NOMO-1 treated with dmso at 0.1 percent for 144 hours (cell line): ENCODE measurements around the gene PAX8.
"Not testable (repeated sequence)": the region's sequence is repeated elsewhere in the genome, so short reads cannot be mapped to it uniquely, and the experiment has no call there.

Experiments
- DNase-seq: peaks from one replicate; lab custom pipeline; 2025; ENCODE audit not compliant: unreplicated experiment; lab: John Stamatoyannopoulos, UW

The PAX8 gene

DNA sequence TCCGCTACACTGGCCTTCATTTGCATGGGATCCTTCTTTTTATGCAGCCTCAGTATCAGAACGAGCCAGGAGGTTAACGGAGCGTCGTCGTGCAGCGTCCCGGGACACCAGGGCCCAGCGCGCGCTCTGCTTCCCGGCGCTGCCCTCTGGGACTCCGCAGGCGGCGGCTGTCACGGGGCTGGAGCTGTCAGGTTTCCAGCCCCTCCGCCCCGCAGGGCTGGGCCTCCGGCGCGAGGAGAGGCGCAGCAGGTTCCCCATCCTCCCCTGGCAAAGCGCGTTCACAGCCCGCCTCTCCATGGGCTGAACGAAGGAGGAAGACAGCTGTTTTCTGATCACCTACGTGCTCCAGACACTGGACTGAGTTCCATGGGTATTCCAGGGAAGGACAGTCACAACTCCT lies 12.5 kb upstream of the PAX8 start:
- no peak for DNase-seq

DNA sequence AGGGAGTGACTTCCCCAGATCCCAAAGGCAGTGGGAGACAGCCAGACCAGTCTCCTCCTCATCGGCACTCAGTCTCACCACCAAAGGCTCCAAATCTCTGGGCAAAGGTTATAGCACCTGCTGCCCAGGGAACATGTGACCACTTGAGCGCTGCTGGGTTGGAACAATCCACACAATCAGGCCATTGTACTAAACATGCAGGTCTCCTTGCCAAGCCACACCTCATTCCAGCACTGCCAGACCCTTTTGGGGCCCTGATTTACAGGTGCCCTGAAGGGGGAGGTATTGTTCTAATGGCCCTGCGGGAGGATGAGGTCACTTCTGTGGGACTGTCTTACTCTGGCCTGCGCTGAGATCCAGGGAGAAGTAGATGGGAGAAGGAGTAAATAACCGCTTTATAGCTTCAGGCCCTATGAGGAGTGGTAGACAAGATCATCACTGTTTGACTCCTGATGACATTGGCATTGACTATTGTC lies 10.0 kb upstream of the PAX8 start:
- not testable (repeated sequence) for DNase-seq

DNA sequence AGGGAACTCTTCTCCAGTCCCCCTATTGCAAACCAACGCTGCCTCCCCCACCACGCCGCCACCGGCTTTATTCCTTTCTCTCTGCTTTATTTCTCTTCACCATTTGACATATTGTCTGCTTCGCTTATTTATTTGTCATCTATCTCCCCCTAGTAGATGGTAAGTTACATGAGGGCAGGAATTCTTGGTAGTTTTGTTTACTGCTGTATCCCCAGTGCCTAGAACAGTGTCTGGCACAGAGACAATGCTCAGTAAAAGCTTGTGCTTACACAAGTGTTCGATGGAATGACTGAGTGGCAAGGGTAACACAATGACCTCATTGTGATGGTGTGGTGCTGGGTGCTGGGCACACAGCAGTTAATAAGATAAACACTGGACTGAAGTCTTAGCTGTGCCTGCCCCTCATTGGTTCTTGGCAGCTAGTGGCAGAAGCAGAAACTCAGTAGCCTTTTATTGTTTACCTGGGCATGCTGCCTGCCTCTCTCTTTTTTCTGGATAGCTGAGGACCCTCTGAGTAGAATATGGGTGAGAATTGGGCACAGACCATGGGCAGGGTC lies 9.5 kb upstream of the PAX8 start:
- DNase-seq: not testable (repeated sequence)

DNA sequence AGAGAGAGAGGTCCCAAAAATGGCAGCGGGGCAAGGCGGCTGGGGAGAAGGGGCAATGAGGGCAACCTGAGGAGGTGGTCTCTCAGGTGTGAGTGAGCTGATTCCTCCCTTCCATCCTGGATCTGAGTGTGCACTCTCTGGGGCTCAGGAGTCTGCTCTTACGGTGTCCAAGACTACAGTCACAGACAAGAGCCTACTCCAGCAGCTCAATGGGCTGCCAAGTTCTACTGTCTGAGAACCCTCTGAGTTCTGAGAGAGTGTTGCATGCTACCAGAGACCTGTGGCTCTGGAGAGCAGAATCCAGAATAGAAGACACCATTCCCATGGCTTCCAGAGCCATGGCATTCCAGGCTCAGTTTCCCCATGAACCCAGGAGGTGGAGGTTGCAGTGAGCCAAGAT lies 7.1 kb upstream of the PAX8 start:
- no peak for DNase-seq

DNA sequence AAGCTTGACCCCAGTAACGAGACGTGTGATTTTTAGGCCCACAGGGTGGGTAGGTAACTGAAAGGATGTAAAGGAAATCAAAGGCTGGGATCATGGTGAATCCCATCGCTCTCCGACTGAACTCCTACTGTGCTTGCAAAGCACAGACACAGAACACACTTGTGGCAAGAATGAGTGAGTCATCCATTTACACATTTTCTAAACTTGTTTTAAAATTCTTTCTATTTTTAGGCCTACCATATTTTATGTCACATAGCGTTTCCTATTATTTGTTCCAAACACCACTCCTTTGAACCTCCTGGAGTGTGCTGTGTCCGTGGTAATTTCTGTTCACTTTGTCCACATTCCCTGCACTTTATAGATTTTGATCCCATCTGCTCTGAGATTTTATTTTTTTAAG lies 6.3 kb upstream of the PAX8 start:
- not testable (repeated sequence) for DNase-seq

DNA sequence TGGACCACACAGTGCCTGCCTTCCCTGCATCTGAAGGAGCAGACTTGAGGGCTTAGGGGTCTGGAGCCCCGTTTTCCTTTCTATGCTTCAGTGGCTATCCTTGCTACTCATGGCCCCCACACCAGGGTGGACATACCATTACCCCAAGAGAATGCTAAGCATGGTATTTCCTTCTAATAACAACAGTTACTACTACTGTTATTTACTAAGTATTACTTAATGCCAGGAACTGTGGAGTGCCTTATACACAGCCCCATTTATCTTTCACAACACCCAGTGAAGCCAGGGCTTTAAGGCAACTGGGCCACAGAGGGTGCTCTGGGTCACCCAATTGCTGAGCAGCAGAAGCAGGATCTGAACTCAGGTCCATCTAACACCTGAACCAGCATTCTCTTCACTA lies 5.8 kb upstream of the PAX8 start:
- DNase-seq: no peak

DNA sequence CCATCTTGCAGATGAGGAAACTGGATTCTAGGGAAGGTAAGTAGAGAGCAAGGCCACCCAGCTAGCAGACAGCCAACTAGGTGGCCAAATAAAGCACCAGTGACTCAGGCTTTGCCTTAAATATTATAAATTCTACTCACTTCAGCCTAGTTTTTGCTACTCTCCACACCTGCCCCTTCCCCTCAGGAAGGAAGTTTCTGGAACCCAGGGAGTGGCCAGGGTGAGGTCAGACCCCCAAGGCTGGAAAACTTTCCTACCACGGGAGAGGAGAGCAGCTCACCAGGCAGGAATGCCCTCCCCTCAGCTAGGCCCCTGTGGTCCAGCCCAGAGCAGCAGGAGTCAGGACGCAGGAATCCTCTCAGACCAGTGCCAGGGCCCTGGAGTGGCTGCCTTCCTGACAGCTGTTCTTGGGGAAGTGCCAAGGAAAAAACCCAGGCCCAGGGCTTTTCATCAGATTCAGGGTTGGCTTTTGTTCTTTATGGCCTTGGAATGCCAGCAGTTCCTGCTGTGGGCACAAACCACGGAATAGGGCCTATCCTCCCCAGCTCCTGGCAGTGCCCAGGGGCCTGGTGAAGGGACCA lies 5.1 kb upstream of the PAX8 start:
- no peak for DNase-seq

DNA sequence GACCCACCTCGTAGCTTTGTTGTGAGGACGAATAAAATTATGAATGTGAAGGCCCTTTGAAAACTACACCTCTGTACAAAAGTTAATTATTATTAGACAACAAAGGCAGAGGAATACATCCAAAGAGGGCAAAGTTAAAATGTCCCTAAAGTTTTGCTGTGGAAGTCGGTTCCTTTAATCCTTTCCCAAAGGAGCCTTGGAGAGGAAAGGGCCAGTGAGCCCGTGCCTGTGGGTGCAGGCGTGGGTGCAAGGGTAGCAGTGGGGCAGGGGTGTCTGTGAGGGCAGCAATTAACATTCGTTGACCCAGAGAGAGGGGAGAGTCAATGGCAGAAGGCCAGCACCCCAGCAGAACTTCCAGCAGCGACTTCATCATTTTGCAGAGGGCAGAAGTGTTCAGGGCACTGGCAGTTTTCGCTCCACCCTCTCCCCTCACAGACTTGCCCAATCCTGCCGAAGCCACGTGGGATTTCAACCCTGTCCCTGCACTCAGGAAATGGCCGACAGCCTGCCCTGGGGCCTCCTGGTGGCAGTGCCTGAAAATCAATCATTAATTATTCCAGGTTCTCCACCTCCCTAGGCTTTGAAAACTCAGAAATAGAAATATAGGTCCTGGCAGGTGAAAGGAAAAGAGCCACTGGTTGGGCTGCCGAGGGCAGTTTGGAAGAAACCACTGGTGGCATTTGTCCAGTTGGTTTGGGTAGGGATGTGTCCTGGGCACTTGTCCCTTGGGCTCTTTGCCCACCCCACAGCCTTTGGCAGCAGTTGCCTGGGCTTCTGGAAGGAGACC lies 4.2 kb upstream of the PAX8 start:
- DNase-seq: peak; percentile 81

DNA sequence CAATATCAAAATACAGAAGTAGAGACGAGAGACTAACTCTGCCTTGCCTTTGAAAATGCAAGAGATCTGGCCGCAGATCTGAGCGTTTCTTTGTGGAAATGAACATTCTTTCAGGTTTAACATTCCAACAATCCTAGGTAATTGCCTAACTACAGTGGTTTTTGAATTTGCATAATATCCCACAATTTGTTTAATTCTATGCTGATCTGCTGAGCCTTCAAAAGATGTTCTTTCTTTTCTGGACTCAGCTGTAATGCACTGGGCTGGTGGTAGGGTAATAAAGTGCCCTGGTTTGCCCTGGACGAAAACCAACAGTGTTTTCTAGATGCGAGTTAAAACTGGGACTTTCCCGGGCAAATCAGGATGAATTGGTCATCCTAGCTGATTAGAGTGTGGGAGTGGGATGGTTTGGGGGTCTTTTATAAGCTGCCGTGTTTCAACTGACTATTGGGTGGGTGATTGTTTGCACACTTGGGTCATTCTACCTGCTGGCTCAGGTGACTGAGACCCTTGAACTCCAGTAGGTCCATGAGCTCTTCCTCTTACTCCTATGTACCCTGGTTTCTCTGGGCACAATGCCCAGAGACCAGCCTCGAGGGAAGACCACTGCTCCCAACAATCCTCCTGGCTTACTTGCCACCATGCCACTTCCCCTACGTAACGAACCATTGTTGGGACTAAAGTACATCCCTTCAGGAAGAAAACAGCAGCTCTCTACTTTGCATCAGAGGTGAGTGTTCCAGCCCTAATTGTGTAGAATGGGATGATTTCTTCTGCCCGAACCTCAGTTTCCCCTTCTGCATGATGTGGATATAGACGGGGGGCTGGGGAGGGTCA lies 3.4 kb upstream of the PAX8 start:
- no peak for DNase-seq

DNA sequence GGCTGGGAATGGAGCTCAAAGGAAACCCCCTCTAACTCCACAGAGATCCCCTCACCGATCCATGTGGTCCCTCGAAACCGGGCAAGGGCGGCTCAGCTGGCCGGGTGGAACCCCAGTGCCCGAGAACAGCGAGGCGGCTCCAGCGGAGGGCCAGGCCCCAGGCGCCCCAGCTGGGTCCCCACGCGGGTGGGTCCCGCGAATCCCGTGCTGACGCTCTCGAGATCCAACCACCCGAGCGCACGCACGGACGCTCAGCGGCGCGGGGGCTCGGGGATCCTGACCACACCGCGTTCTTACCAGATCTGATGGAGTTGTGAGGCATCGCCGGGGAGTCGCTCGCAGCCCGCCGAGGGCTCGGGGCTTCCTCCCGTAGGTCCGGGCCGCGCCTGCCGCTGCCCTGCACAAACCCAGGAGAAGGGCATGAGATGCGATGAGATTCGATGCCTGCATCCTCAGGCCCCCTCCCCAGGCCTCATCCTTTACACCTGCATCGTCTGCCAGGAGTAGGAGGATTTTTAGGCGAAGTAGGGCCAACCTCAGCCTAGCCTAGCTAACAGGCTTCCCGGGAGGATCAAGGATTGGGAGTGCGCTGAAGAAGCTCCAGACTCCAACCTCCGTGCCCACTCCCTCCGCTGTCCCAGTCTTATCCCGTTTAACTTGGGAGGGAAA lies 514 bp downstream of the PAX8 start:
- DNase-seq: no peak

DNA sequence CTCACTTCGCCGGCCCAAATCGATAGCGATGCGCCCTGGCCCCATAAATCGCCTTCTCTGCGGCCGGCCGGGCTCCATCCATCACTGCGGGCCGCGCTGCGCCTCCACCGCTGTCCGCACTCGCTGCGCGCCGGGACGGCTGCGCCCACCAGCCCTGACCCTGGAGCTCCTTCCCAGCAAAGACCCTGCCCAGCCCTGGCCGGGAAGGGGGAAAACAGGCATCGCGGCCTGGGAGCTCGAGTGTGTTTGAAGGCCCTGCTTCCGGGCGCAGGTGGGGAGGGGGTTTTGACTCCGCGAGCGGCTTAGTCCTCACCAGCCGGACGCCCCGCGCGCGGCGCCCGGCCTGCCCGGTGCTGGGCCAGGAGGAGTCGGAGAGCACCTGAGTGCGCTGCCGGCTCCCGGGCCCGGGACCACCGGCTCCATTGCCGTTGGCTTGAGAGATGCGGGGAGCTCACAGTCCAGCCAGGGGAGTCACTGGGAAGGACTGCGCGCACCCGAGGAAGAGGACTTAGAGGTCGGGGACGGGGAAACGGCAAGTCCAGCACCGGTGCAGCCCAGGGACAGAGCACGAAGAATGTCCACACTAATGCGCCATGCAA lies 1.1 kb downstream of the PAX8 start:
- no peak for DNase-seq

DNA sequence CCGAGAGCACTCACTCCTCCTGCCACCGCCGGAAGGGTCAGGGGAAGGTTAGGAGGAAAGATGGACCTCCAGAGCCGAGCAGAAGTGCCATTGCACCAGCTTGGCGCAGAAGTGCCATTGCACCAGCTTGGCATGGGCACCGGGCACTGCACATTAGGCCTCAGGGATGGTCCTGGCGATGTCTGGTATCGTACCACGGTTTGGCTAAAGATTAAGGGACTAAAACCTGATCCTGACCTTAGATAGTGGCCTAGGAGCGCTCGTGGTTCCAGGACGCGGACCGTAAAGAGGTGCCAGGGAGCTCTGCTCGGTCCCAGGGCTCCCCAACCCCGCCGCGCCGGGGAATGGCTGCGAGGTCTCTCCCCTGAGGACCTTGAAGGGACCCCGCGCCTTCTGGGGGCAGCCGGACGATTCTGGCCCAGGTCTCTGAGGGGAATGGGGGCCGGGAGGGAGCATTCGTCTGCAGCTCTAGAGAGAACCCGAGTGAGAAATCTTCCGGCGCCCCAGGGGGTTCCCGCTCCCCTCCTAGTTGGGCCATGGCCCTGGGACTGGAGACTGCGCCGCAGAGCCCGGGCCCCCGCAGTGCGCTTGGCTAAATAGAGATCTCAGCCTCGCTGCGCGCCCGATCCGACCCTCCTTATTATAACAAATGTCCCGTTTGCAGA lies 1.8 kb downstream of the PAX8 start:
- no peak for DNase-seq

DNA sequence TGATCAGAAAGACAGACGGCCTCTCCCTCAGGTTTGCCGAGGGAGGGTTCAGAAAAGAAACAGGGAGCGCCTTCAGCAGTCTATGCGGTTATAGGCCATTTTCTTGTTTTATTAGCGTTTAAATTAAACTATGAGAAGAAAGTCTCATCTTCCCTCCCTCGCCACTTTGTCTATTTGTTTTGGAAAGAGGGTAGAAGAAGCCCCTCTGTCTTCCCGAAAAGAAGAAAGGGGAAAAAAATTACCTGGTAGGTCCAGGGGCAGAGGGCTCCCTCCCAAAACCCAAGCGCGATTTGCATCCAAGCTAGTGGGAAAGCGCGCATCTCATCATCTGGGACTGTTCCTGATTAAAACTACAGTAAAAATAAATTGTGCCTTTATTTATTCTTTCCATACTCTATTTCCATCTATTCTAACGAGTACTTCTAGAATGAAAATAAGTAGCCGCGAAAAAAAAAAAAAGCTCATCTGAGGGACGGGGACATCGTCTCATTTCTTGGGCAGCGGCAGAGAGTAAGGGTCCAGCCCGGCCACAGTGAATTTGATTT lies 2.4 kb downstream of the PAX8 start:
- DNase-seq: no peak

DNA sequence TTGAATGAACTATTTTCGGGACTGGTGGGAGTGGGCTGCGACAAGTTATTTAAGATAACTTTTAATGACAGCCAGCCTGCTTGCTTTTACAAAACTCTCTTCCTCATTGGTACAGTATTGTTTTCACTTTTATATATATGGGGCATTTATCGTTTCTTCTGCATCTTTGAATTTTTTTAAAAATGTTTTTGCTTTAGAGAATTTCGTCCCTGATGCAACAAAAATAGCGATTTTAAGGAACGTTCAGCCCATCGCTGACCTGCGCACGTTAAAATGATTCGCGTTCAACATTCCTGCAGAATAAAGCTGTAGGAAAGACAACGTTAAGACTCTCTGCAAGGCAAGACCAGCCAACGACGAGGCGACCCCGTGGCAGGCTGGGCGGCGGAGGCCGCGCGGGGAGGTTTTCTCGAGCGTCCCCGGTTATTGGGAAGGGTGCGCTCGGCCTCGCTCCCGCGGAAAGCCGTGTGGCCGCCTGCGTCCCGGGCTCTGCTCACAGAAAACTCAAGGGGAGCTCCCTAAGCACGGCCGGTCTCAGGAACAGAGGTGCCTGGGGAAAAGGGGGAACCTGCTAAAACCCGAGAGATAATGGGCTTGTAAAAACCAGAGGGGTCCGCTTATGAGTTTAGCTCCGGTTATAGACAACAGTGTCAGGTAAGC lies 3.0 kb downstream of the PAX8 start:
- DNase-seq: no peak

DNA sequence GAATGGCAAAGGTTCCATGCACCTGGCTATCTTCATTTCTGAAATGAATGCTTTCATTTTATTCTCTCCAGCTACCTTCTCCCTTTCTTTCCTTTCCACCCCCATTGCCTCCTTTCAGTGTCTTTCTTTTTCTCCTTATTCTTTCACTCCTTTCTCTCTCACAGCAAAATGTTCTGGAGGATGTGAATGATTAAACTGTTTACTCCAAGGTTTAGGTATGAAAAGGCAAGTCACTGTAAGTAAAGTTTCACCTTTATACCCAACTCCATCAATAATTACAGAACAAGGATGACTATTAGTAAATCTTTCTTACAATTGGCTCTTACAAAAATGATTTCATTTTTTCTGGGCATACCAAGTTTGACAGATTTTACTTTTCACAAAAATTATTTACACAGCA lies 4.3 kb downstream of the PAX8 start:
- DNase-seq: no peak

DNA sequence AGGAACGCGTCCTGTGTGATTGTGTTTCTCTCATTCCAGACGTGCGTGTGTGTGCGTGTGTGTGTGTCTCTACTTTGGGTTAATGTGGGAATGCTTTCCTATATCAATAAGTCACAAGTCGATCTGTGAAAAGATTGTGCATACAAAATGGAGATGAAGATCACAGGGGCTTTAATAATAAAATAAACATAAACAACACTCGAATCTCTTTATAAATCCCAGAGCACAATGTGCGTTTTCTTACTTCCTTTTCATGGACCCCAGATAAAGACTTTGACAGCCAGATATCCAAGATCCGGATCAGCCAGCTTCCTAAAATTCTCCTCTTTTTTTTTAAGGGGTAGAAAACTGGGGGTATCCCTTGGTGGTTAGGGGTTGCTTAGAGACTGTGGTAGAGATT lies 4.7 kb downstream of the PAX8 start:
- DNase-seq: no peak

DNA sequence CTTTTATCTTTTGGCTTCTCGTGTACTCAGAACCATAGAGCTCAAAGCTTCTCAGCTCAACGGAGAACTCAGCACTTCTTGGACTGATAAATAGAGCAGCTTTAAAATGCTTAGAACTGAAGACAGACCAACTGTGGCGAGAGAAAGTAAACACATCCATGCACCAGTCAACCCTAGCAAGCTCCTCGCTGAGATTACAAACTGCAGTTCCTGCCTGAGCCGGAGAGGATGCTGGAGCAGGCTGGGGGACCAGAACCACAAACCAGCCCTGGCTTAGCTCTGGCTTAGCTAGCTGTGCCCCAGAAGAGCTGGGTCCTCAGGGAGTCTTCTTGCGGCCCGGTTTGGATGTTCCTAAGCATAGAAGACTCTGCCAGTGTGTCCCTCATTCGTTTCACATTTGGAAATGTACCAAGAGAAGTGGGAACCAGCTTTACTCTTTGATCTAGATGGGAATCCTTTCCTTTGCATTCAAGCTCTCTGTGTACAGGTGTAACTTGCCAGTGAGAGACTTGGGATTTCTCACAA lies 5.6 kb downstream of the PAX8 start:
- DNase-seq: peak; percentile 11

DNA sequence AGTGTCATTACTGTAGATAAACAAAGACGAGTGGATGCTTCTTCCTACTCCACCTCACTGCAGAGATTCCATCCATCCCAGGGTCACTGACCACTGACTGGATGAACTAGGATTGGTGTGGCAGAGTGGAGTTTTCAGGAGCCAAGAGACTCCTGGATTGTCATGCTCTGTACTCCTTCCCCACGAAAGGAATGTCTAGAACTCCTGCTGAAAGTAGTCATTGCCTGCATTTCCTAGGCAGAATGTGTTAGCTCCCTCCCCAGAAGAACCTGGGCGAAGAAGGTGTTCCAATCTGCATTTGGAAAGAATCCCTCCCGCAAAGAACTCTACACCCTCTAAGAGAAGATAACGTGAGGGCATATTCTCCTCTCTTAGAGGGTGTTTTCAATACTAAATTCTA lies 6.2 kb downstream of the PAX8 start:
- DNase-seq: no peak
